ENCODE results near the gene SPEF2. TPM values are rescaled to one million over a fixed set of nuclear protein-coding genes. Genes with fewer than 3 reads are reported as not detected.

Gene SPEF2
- total and polyA plus RNA-seq, 2 experiments from 2014 or later: 0.17 to 0.21 TPM

- no peak for TF ChIP-seq CTCF (conservative IDR thresholded peaks at IDR 0.05; ENCODE audit: low read depth in 2 of 2)
- TF ChIP-seq STAT1 (IDR thresholded peaks at IDR 0.05; ENCODE audit: unreplicated experiment): no peak
- no peak for TF ChIP-seq ZNF331 (CRISPR knock-in tag; IDR thresholded peaks at IDR 0.05; ENCODE audit: low read depth)
Observed at GRCh38 chr5:35678661-35679060, 61.0 kb downstream of the SPEF2 start (continued).

DNA sequence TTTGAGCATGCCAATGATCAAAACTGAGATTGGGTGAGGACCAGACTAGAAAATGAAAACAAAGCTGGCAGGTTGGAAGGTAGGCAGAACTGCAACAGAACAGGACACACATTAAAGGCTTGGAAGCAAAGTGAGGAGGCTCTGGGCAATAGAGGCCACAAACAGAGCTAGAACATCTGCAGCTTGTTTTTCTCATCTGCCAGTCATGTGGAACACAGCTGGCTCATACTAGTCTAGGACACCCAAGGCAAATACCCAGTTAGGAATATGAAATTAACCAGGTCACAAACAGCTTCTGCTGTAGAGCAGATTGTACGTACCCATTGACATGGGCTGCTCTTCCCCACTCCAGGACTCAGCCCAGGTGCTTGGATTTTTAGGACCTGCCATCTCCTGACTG lies 61.7 kb downstream of the SPEF2 start:
- Mint-ChIP-seq H3K9me3 (no peaks in the 10 kb centered on the region), H3K36me3 (ENCODE audit: low read depth) (no peaks in the 10 kb centered on the region), H3K4me1 (peaks cover 3% of the 10 kb centered on the region; the same call in 2 of the 3 replicates), H3K4me3 (no peak overlapping the region), H3K27ac (no peak overlapping the region), H3K27me3 (ENCODE audit: insufficient read depth, low read depth, poor library complexity) (no peaks in the 10 kb centered on the region)
- Histone ChIP-seq H3K36me3 (ENCODE audit: insufficient read depth) (no peaks in the 10 kb centered on the region), H3K4me1 (ENCODE audit: insufficient read depth) (no peaks in the 10 kb centered on the region), H3K79me2 (replicated peaks; ENCODE audit: insufficient read depth) (no peaks in the 10 kb centered on the region), H3K9me2 (ENCODE audit: insufficient read depth) (no peaks in the 10 kb centered on the region), H3F3A (replicated peaks; ENCODE audit: low read depth) (no peaks in the 10 kb centered on the region), H3K27ac (ENCODE audit: low read depth) (no peak overlapping the region), H2AFZ (no peak overlapping the region), H3K27me3 (ENCODE audit: insufficient read depth) (no peaks in the 10 kb centered on the region), H3K4me3 (no peak overlapping the region), H3K4me2 (no peak overlapping the region), H4K20me1 (replicated peaks; ENCODE audit: insufficient read depth) (no peaks in the 10 kb centered on the region)
- DNase-seq (ENCODE audit: low spot score) (no peak), ATAC-seq (no peak)
- TF ChIP-seq ZNF114 (CRISPR knock-in tag; IDR thresholded peaks at IDR 0.05) (no peak), ZNF462 (CRISPR knock-in tag; IDR thresholded peaks at IDR 0.05) (no peak), CREB1 (CRISPR knock-in tag; IDR thresholded peaks at IDR 0.05; ENCODE audit: low read depth) (no peak), EZH2phosphoT487 (IDR thresholded peaks at IDR 0.05; ENCODE audit: unreplicated experiment) (no peak), STAT1 (IDR thresholded peaks at IDR 0.05; ENCODE audit: unreplicated experiment) (no peak), CTCF (conservative IDR thresholded peaks at IDR 0.05; ENCODE audit: low read depth in 2 of 2) (no peak), NANOG (IDR thresholded peaks at IDR 0.05; ENCODE audit: borderline replicate concordance) (no peak), ZNF331 (CRISPR knock-in tag; IDR thresholded peaks at IDR 0.05; ENCODE audit: low read depth) (no peak), EZH2 (IDR thresholded peaks at IDR 0.05; ENCODE audit: low read depth, unreplicated experiment) (no peak), JUNB (IDR thresholded peaks at IDR 0.05; ENCODE audit: unreplicated experiment) (no peak), POLR2AphosphoS5 (IDR thresholded peaks at IDR 0.05; ENCODE audit: low read depth) (no peak)
- TF ChIP-seq, protein P1, sequence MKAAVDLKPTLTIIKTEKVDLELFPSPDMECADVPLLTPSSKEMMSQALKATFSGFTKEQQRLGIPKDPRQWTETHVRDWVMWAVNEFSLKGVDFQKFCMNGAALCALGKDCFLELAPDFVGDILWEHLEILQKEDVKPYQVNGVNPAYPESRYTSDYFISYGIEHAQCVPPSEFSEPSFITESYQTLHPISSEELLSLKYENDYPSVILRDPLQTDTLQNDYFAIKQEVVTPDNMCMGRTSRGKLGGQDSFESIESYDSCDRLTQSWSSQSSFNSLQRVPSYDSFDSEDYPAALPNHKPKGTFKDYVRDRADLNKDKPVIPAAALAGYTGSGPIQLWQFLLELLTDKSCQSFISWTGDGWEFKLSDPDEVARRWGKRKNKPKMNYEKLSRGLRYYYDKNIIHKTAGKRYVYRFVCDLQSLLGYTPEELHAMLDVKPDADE (IDR thresholded peaks at IDR 0.05): no peak
